Pons (tissue), 1 donor: ENCODE data around the gene ZMYND8.
"Not testable (repeated sequence)": the region's sequence is repeated elsewhere in the genome, so short reads cannot be mapped to it uniquely, and the experiment has no call there.

ENCODE experiments used
- DNase-seq: peaks from one replicate; pipeline ENCODE4 v3.0.0-alpha.2; 2016; ENCODE audit warnings: low spot score

ZMYND8 gene

DNA sequence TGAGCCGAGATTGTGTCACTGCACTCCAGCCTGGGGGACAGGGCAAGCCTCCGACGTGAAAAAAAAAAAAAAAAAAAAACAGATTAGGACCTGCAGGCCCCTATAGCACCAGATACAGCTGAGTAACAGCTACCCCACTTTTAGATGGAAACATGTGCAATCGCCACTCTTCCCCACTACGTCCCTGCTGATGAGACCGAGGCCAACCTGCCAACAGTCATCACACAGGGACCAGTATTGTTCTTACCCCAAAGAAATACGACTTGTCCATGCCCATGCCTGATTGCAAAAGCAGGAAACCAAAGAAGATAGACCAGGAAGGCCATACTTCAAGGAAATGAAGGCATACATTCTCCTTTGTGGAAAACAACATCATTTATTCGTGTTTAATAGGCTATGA lies 45.8 kb downstream of the ZMYND8 start:
- DNase-seq = no peak

GRCh38 chr20:47309806-47310426 lies 46.6 kb downstream of the ZMYND8 start:
- DNase-seq = no peak

GRCh38 chr20:47309394-47309793 lies 47.1 kb downstream of the ZMYND8 start:
- no peak for DNase-seq

DNA sequence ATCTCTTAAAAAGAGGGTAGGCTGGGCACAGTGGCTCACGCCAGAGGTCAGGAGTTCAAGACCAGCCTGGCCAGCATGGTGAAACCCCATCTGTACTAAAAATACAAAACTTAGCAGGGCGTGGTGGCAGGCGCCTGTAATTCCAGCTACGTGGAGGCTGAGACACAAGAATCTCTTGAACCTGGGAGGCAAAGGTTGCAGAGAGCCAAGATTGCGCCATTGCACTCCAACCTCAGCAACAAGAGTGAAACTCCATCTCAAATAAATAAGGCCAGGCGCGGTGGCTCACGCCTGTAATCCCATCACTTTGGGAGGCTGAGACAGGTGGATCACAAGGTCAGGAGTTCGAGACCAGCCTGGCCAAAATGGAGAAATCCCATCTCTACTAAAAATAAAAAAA lies 48.9 kb downstream of the ZMYND8 start:
- DNase-seq = not testable (repeated sequence)

DNA sequence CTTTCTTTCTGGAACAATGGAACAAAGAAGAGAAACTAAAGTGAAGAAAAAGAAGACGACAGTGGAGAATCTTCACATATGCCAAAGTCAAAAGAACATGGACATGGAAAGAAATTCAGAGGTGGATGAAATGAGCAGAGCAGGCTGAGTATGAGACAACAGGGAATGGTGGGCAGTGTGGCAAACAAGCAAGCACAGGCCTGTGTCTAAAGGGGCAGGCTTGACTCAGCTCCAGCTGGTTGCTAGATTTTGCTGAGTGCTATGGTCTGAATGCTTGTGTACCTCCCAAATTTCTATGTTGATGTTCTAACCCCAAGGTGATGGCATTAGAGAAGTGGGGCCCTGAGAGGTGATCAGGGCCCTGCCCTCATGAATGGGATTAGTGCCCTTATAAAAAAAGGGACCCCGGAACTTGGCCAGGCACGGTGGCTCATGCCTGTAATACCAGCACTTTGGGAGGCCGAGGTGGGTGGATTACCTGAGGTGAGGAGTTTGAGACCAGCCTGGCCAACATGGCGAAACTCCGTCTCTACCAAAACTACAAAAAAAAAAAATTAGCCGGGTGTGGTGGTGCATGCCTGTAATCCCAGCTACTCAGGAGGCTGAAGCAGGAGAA lies 49.6 kb downstream of the ZMYND8 start:
- DNase-seq = no peak

GRCh38 chr20:47306095-47306494 lies 50.4 kb downstream of the ZMYND8 start:
- DNase-seq = no peak

- DNase-seq = no peak
Observed at GRCh38 chr20:47305667-47306066, 50.8 kb downstream of the ZMYND8 start.

DNA sequence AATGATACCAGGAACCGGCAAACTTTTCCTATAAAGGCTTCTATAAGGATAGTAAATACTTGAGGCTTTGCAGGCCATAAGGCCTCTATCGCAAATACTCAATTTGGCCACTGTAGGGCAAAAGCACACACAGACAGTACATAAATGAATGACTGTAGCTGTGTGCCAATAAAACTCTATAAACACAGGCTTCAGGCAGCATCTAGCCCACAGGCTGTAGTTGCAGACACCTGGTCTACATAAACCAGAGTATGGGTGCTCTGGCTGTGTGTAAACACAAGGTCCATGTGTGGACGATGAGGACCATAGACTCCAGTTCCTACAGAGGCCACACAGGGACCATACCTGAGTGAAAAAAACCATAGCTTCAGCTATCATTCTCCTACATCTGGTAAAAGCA lies 52.2 kb downstream of the ZMYND8 start:
- DNase-seq = peak; percentile 56

- no peak for DNase-seq
Observed at GRCh38 chr20:47303736-47304135, 52.8 kb downstream of the ZMYND8 start.

GRCh38 chr20:47300071-47300470 lies 56.4 kb downstream of the ZMYND8 start:
- no peak for DNase-seq

GRCh38 chr20:47298624-47299023 lies 57.9 kb downstream of the ZMYND8 start:
- DNase-seq = no peak

GRCh38 chr20:47297746-47298145 lies 58.8 kb downstream of the ZMYND8 start:
- DNase-seq = no peak

GRCh38 chr20:47296950-47297349 lies 59.5 kb downstream of the ZMYND8 start:
- peak; percentile 66 for DNase-seq

DNA sequence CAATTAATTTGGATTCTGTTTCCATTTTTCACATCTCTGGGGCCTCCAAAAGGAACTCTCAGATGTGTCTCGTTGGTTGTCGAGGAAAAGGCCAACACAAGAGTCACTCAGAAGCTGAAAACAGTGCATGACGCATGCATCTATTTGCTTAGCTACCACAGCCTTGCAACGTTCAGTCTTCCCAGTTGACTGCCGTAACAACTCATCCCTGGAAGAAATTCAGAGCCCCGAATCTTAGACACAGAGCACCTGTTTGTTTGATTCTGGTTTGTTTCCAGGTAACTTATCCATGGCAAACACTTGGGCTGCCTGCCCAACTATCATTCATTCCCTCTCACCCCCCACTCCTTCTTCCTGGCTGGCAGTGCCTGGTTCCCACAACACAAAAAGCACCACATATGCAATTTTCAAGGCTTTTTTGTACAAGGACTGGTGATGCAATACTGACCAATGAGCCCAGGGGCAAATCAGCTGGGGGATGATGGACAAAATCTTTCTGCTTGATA lies 60.5 kb downstream of the ZMYND8 start:
- peak; percentile 69 for DNase-seq

DNA sequence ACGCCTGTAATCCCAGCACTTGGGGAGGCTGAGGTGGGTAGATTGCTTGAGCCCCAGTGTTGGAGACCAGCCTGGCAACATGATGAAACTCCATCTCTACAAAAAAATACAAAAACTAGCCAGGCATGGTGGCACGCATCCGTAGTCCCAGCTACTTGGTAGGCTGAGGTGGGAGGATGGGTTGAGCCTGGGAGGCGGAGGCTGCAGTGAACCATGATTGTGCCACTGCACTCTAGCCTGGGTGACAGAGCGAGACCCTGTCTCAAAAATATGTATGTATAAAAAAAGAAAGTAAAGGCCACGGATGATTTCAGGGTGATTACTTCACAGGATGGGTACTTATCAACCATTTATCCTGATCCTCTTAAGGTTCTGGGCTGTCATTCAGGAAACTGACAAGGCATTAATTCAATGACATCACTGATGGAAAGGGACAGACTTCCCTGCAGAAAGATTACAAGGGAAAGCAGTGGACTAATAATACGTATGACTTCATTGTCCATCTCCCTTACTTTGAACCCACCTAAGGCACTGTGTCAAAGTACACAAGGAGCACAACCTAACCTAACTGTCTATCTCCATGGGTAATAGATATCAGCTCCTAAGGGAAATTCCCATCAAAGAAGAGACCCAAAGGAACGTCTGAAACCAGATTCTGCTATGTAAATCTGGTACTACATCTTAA lies 61.2 kb downstream of the ZMYND8 start:
- no peak for DNase-seq

- DNase-seq = no peak
Observed at GRCh38 chr20:47293631-47294030, 62.9 kb downstream of the ZMYND8 start.

DNA sequence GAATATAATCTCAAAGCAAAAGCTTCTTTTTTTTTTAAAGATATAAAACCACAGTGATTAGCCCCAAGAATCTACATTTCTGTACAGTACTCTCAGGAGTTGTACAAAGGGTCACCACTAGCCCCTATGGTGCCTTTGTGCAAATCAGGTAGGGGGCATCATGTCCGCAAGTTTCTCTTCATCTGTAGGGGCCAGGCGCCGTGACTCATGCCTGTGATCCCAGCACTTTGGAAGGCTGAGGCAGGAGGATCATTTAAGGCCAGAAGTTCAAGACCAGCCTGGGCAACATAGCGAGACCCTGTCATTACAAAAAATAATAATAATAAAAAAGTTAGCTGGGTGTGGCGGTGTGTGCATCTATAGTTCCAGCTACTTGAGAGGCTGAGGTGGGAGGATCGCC lies 63.9 kb downstream of the ZMYND8 start:
- DNase-seq = no peak

DNA sequence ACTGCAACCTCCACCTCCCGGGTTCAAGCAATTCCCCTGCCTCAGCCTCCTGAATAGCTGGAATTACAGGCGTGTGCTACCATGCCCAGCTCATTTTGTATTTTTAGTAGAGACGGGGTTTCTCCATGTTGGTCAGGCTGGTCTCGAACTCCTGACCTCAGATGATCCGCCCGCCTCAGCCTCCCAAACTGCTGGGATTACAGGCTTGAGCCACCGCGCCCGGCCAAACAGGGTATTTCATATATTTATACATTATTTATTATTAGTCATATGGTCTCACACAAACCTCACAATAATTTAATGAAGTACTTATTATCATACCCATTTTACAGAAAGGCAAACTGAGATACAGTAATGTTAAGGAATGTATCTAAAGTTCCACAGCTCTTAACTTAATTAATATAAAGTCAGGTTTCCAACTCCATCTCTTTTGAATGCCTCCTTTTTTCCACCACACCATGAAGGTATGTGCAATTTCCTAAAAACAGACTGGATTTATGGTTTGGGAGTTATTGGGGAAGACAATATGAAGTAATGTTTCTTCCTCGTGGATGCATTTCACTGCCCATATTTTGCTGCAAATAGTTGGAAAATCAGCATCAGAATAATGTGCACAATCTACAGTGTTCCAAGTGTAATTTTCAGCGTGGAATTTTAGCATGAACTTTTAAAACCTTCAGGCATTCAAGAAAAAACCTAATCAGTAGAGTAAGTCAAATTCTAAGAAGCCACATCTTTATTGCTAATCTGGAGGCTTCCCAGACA lies 65.7 kb downstream of the ZMYND8 start:
- no peak for DNase-seq

DNA sequence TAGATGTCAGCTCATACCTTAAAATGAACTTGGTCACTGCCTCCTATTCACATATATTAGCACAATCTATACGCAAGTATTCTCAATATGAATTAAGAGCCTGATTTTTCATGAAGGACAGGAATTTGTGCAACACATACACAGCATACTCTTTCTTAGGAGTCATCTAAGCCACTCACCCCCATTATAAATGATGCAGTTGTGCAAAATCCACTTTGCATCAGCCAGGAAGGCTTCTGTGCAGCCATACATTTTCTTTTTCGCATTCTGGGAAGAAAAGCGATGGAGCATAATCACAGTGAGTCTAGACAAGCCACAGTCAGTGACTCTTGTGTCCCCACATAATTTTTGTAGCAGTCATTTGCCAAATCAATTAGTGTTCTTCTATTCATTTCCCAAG lies 66.5 kb downstream of the ZMYND8 start:
- DNase-seq = no peak

DNA sequence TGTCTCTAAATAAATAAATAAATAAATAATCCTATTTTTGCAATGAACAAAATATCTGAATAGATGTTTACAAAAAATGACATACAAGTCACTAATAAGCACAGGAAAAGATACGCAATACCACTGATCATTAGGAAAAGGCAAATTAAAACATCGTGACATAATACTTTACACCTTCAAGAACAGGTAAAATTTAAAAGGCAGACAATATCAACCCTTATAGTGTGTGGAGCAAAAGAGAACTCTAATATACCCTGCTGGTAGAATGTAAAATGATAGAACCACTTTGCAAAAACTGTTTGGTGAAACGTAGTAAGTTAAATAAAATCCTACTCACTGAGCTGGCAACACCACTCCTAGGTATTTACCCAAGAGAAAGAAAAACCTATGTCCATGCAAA lies 67.4 kb downstream of the ZMYND8 start:
- no peak for DNase-seq

DNA sequence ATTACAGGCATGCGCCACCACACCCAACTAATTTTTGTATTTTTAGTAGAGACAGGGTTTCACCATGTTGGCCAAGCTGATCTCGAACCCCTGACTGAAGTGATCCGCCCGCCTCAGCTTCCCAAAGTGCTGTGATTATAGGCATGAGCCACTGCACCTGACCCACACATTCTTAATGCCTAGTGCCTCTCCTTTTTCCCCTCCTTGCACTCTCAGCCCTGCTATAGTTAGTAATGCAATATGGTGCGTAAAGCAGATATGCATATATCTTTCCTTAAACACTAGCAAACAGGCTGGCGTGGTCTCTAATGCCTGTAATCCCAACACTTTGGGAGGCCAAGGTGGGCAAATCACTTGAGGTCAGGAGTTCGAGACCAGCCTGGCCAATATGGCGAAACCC lies 68.0 kb downstream of the ZMYND8 start:
- DNase-seq = not testable (repeated sequence)

DNA sequence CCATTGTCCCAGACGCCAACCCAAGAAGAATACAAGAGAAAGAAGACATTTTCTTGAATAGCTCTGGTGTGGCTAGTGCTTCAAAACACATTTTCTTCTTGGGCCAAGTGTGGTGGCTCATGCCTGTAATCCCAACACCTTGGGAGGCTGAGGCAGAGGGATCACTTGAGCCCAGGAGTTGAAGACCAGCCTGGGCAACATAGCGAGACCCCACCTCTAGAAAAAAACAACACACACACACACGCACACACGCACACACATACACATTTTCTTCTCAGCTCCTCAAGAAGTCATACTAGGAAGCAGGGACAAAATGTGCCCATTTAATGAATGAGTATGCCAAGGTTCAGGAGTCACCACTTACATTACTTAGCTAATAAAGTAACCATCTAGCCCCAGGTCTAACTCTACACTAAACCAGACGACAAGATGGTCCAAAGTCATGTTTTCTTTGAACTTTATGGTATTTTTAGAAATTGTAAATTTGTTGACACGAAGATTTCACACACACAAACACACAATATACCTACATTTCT lies 68.8 kb downstream of the ZMYND8 start:
- DNase-seq = no peak
